Activated naive CD8-positive, alpha-beta T cell treated with anti-CD3 and anti-CD28 coated beads for 36 hours (primary cell): ENCODE measurements around the gene SLC4A3. TPM values are rescaled to one million over a fixed set of nuclear protein-coding genes. Genes with fewer than 3 reads are reported as not detected.
"Not testable (repeated sequence)": the region's sequence is repeated elsewhere in the genome, so short reads cannot be mapped to it uniquely, and the experiment has no call there.

Source experiments
- DNase-seq: peaks from one replicate; pipeline ENCODE4 v3.0.0; 2021
- H3K27ac Mint-ChIP-seq: one replicate; pipeline ENCODE4 v1.8.0; 2022; ENCODE audit warnings: mild to moderate bottlenecking, moderate library complexity, mixed read lengths
- H3K27me3 Mint-ChIP-seq: one replicate; pipeline ENCODE4 v1.8.0; 2022; ENCODE audit warnings: mild to moderate bottlenecking, mixed read lengths
- H3K36me3 Mint-ChIP-seq: one replicate; pipeline ENCODE4 v1.8.0; 2021; ENCODE audit warnings: mild to moderate bottlenecking, mixed read lengths
- H3K4me1 Mint-ChIP-seq: one replicate; pipeline ENCODE4 v1.8.0; 2021; ENCODE audit warnings: mixed read lengths
- H3K4me3 Mint-ChIP-seq: one replicate; pipeline ENCODE4 v1.8.0; 2022; ENCODE audit warnings: mild to moderate bottlenecking, moderate library complexity, mixed read lengths
- H3K9me3 Mint-ChIP-seq: one replicate; pipeline ENCODE4 v1.8.0; 2022; ENCODE audit warnings: mixed read lengths
- total RNA-seq, 2 experiments: library from RNA; stranded (reverse); gene quantifications; one replicate each; pipeline ENCODE4 v1.2.3, GENCODE V29; 2021

The SLC4A3 gene
- total RNA-seq, 2 experiments from 2014 or later, result 0.10 TPM; not detected in 1

- Mint-ChIP-seq H3K27ac (no peak overlapping the region), H3K36me3 (no peaks in the 10 kb centered on the region), H3K4me1 (no peaks in the 10 kb centered on the region), H3K9me3 (peaks cover 6% of the 10 kb centered on the region), H3K27me3 (peaks cover 15% of the 10 kb centered on the region), H3K4me3 (no peak overlapping the region)
- DNase-seq, result no peak
Observed at GRCh38 chr2:219664041-219664440, 36.6 kb downstream of the SLC4A3 start.

DNA sequence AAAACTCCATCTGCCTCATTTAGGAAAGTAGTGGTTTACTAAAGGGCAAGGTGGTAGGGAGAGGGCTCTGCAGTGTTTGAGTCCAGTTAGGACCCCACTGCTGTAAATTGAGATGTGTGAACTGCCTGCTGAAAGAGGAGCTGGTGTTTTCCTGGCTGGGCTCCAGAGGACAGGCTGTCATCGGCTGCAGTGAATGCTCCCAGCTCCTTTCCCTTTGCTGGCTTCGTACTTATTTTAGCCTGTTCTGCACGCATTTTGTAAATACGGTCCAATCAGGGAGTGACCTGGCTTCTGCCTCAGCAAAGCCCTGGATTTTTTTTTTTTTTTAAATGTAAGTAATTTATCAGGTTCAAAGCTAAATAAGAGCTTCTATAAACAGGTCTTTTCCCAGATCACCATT is 37.5 kb downstream of the SLC4A3 start:
- H3K36me3 Mint-ChIP-seq, result no peaks in the 10 kb centered on the region
- peaks cover 15% of the 10 kb centered on the region for H3K27me3 Mint-ChIP-seq
- H3K4me1 Mint-ChIP-seq, result no peaks in the 10 kb centered on the region

DNA sequence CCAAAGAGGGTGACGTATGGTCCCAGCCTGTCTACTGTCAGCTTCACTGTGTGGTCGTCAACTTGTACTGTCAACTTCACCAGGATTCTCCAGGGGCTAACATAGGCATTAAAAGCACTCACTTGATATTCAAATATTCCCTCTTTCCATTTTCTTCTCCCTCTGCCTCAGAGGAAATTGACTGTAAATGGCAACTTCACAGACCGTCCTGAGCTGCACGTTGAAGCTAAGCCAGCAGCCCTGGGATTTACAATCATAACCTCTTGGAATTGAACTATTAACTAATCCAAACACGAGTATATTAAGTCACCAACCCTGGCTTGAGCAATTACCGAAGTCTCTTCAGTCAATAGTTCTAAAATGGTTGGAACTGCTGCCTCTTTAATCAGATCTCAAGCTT is 38.5 kb downstream of the SLC4A3 start:
- H3K9me3 Mint-ChIP-seq, result peaks cover 3% of the 10 kb centered on the region
- no peak for DNase-seq
- H3K36me3 Mint-ChIP-seq, result no peaks in the 10 kb centered on the region
- H3K27me3 Mint-ChIP-seq, result peaks cover 11% of the 10 kb centered on the region
- no peaks in the 10 kb centered on the region for H3K4me1 Mint-ChIP-seq
- no peak overlapping the region for H3K4me3 Mint-ChIP-seq
- H3K27ac Mint-ChIP-seq, result no peak overlapping the region

More for the DNA sequence above, 37.5 kb downstream of the SLC4A3 start:
- no peak for DNase-seq
- no peak overlapping the region for H3K27ac Mint-ChIP-seq
- peaks cover 6% of the 10 kb centered on the region for H3K9me3 Mint-ChIP-seq
- H3K4me3 Mint-ChIP-seq, result no peak overlapping the region

DNA sequence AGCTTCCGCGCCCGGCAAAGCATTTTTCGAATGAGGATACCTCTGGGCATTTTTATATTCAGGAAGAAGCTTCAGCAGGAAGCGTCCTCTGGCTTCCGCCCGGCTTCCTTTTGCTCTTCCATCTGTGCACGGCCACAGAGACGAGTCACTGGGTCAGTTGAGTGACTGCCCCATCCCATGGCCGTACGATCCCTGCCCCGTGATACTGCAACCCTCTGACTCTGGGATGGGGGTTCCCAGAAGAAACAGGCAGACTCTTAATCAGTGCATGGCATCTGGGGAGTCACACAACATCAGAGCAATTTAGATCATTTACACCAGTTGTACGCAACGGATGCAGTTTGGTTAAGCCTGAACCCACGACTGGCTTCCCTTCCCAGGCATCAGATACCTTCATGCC is 40.9 kb downstream of the SLC4A3 start:
- DNase-seq, result no peak
- Mint-ChIP-seq H3K27ac (no peak overlapping the region), H3K27me3 (peaks cover 8% of the 10 kb centered on the region), H3K9me3 (no peaks in the 10 kb centered on the region), H3K36me3 (no peaks in the 10 kb centered on the region), H3K4me1 (no peaks in the 10 kb centered on the region), H3K4me3 (no peak overlapping the region)

DNA sequence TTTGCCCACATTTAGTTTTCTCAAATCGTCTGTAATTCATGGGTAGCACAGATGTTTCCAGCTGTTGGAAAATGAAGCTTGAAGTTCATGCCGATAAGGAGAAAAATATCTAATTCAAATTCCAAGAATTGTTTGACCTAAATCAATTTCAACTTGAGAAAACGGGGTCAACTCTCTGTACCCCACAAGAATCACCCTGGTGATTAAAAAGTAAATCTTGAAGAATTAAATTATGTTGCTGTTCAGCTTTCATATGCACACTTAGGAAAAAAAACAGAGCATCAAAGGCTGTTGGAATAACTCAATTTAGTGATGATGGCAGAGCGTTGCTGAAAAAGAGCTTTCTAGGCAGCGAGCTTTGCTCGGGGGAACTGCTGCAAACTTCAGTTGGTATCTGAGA is 43.0 kb downstream of the SLC4A3 start:
- no peak for DNase-seq
- Mint-ChIP-seq H3K27ac (no peak overlapping the region), H3K4me3 (no peak overlapping the region), H3K9me3 (no peaks in the 10 kb centered on the region), H3K36me3 (no peaks in the 10 kb centered on the region), H3K4me1 (no peaks in the 10 kb centered on the region), H3K27me3 (peaks cover 19% of the 10 kb centered on the region)

- Mint-ChIP-seq H3K27ac (no peak overlapping the region), H3K4me3 (no peak overlapping the region), H3K9me3 (no peaks in the 10 kb centered on the region), H3K4me1 (no peaks in the 10 kb centered on the region), H3K36me3 (no peaks in the 10 kb centered on the region), H3K27me3 (peaks cover 26% of the 10 kb centered on the region)
- DNase-seq, result no peak
Observed at GRCh38 chr2:219671279-219671678, 43.8 kb downstream of the SLC4A3 start.

DNA sequence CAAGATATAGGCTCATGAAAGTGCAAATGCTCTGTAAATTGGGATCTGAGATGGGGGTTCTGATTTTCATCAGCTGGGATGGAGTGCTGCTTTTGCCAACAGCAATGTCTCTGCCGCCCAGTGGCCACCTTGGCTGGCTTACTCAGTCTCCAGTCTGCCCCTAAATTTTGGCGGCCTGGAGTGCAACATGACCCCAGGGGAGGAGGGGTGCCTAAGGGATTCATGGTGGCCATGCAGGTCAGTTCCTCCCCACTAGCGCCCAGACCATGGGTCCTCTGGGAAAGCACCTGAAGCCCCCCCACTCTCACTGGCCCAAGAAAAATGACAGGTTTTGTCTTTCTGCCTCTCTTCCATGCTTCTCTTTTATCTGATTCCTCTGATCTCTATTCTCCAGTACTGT is 45.0 kb downstream of the SLC4A3 start:
- Mint-ChIP-seq H3K9me3 (no peaks in the 10 kb centered on the region), H3K4me3 (no peak overlapping the region), H3K4me1 (no peaks in the 10 kb centered on the region), H3K36me3 (no peaks in the 10 kb centered on the region), H3K27ac (no peak overlapping the region), H3K27me3 (peaks cover 32% of the 10 kb centered on the region)
- DNase-seq, result no peak

DNA sequence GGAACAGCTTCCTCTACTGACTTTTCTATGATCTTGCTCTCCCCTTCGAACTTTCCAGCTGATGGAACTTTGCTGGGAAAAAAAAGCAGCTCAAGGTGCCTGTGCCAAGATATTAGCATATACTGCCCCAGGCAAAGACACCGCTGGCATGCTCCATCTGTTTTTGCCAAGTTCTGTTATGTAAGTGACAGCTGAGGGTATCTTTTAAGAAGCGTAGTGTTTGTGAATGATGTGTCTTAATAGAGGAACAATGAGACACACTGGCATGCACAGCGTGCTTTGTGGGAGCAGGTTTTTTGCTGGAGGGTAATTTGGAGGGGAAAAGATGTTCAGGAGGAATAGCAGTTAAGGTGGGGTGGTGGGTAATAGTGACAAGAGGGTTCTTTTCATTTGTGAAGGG is 47.8 kb downstream of the SLC4A3 start:
- Mint-ChIP-seq H3K36me3 (no peaks in the 10 kb centered on the region), H3K9me3 (no peaks in the 10 kb centered on the region), H3K4me1 (no peaks in the 10 kb centered on the region), H3K27ac (no peak overlapping the region), H3K4me3 (no peak overlapping the region), H3K27me3 (peaks cover 35% of the 10 kb centered on the region)
- no peak for DNase-seq

GRCh38 chr2:219676586-219676985 is 49.2 kb downstream of the SLC4A3 start:
- no peak for DNase-seq
- H3K27me3 Mint-ChIP-seq, result peaks cover 35% of the 10 kb centered on the region

GRCh38 chr2:219679041-219679440 is 51.6 kb downstream of the SLC4A3 start:
- no peak for DNase-seq
- peaks cover 3% of the 10 kb centered on the region for H3K9me3 Mint-ChIP-seq
- no peak overlapping the region for H3K27ac Mint-ChIP-seq
- peaks cover 2% of the 10 kb centered on the region for H3K36me3 Mint-ChIP-seq
- H3K4me3 Mint-ChIP-seq, result no peak overlapping the region
- peaks cover 29% of the 10 kb centered on the region for H3K27me3 Mint-ChIP-seq
- H3K4me1 Mint-ChIP-seq, result no peaks in the 10 kb centered on the region

More at GRCh38 chr2:219676586-219676985, 49.2 kb downstream of the SLC4A3 start:
- H3K27ac Mint-ChIP-seq, result no peak overlapping the region
- H3K4me1 Mint-ChIP-seq, result no peaks in the 10 kb centered on the region
- H3K36me3 Mint-ChIP-seq, result no peaks in the 10 kb centered on the region
- no peak overlapping the region for H3K4me3 Mint-ChIP-seq
- H3K9me3 Mint-ChIP-seq, result no peaks in the 10 kb centered on the region

- Mint-ChIP-seq H3K4me3 (no peak overlapping the region), H3K4me1 (peaks cover 2% of the 10 kb centered on the region), H3K27ac (no peak overlapping the region), H3K27me3 (peaks cover 34% of the 10 kb centered on the region), H3K36me3 (peaks cover 2% of the 10 kb centered on the region), H3K9me3 (peaks cover 3% of the 10 kb centered on the region)
- DNase-seq, result no peak
Observed at GRCh38 chr2:219679571-219679970, 52.1 kb downstream of the SLC4A3 start.

DNA sequence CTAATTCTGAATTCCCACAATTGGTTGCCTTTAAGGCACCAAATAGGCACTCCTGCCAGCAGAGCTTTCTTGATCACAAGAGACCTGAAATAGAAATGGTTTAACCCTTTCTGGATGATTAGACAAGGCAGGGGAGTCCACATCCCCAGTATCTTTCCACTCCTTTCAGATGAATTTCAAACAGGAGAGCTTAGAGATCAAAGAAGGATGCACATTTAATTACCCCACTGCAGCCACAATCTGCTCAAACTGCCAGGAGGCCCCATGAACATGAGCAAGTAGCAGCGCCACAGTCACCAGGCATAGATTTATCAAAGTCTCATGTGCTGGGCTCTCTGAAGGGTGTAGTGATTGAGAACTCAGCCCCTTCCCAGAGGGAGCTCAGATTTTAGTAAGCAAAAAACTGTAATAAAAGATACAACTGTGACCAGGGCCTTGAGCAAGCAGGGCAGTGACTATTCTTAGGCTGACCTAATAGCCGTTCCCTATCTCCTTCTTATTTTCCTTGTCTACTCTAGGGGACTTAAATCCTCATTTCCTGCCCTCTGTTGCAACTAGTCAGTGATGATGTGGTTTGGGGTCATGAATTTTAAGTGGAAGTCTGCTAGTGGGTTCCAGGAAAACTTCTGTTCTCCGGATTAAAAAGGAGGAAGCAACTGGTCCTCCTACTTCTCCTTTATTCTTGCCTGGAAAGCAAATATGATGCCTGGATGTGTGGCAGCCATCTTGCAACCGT is 53.7 kb downstream of the SLC4A3 start:
- peaks cover 3% of the 10 kb centered on the region for H3K9me3 Mint-ChIP-seq
- H3K27me3 Mint-ChIP-seq, result peaks cover 28% of the 10 kb centered on the region
- DNase-seq, result no peak
- peaks cover 2% of the 10 kb centered on the region for H3K36me3 Mint-ChIP-seq
- H3K27ac Mint-ChIP-seq, result no peak overlapping the region
- peaks cover 12% of the 10 kb centered on the region for H3K4me1 Mint-ChIP-seq
- no peak overlapping the region for H3K4me3 Mint-ChIP-seq

DNA sequence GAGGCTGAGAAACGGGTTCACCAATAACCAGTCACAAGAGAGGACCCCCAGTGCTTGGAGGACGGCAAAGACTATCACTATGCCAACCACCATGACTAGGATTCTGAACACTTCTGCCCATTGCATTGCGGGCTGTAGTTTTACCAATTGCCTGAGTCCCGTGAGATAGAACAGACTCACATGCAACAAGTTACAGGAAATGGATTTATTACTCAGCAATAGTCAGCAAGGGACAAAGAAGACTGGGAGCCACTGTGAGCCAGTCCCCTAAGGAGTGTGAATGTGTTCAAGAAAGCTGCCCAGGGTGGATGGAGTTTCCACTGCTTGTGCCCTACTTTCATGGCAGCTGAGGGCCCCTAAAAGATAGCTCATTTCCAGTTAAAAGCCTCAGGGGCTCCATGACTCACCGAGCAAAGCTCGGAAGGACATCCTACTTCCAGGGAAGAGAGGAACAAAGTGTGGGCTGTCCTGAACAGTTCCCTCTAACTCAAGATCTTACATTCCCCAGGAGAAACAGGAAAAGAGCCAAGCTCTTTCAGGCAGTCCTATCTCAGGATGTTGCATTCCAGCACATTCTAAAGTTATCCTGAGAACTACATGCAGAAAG is 54.4 kb downstream of the SLC4A3 start:
- H3K36me3 Mint-ChIP-seq, result peaks cover 2% of the 10 kb centered on the region
- no peak overlapping the region for H3K27ac Mint-ChIP-seq
- H3K4me1 Mint-ChIP-seq, result peaks cover 15% of the 10 kb centered on the region
- peaks cover 3% of the 10 kb centered on the region for H3K9me3 Mint-ChIP-seq
- no peak for DNase-seq
- no peak overlapping the region for H3K4me3 Mint-ChIP-seq
- peaks cover 29% of the 10 kb centered on the region for H3K27me3 Mint-ChIP-seq

- Mint-ChIP-seq H3K4me1 (peaks cover 19% of the 10 kb centered on the region), H3K27me3 (peaks cover 32% of the 10 kb centered on the region)
- not testable (repeated sequence) for H3K36me3 Mint-ChIP-seq, DNase-seq, H3K27ac Mint-ChIP-seq, H3K4me3 Mint-ChIP-seq, H3K9me3 Mint-ChIP-seq
Observed at GRCh38 chr2:219683474-219683873, 56.0 kb downstream of the SLC4A3 start.

DNA sequence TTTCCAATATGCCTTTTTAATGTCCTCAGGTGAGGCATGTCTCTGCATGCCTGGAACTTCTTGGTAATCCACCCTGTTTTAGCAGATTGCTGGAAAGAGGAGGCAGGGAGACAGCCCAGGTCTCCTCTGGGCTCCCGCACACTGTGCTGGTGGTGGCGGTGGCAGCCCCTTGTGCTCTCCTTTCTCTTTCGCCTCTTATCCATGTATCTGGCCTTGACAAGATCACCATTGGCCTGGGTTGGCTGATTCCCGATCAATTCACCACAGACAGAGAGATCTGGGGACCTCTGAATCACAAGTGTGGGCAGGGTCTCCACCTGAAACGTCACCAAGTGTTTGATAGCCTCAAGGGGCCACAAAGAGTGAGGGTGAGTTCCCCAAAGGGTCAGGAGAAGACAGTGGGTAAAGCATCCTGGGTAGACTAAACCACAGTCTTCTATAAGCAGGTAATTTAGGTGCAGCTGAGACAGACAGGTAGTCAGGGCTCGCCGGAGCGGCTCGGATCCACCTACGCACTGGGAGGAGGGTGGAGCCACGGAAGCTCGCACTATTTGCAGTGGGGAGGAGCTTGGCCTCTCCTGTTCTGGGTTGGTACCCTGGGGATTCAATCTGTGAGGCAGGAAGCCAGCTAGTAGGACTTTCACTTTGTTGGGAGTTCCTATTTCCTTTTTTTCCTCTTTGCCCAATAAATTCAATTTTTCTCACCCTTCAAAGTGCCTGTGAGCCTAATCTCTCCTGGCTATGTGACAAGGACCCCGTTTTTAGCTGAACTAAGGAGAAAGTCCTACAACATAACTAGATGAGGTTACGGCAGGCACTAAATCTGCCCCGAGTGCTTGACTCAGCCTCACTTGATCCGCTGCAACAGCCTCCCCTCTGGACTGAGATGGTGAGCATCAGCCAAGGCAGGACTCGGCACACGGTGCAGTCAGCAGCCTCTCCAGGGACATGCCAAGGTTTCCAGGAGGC is 57.6 kb downstream of the SLC4A3 start:
- DNase-seq, result peak; percentile 72
- Mint-ChIP-seq H3K27me3 (peaks cover 40% of the 10 kb centered on the region), H3K4me3 (peak overlapping the region; percentile 79), H3K9me3 (peaks cover 3% of the 10 kb centered on the region), H3K36me3 (peaks cover 2% of the 10 kb centered on the region), H3K4me1 (peaks cover 19% of the 10 kb centered on the region), H3K27ac (peak overlapping the region; percentile 69)
